ENCODE results near the gene FAM186B. TPM values are rescaled to one million over a fixed set of nuclear protein-coding genes. Genes with fewer than 3 reads are reported as not detected.

The FAM186B gene
- total and polyA plus RNA-seq, 2 of the 13 experiments (the other 11 are each of a cell fraction or from before 2014, with no cell fraction given) = 0.07 to 0.20 TPM

- no peak for FAIRE-seq
- in situ Hi-C loops (cut with HindIII; ENCODE audit: extremely low pct_ligation_motif_present, low pct_unique_long_range_greater_than_20kb) (no loop called here), intact Hi-C loops (cut with micrococcal nuclease; ENCODE audit: unreplicated experiment) (no loop called here)
- Histone ChIP-seq H4K20me1 (ENCODE audit: insufficient read depth, low read length) (no peaks in the 10 kb centered on the region), H3K27ac (ENCODE audit: extremely low read length, insufficient read depth, low read length) (no peak overlapping the region), H3K36me3 (replicated peaks in 1 of 2; ENCODE audit: control insufficient read depth in 1 of 2, insufficient read depth in 2 of 2, low read length in 2 of 2) (no peaks in the 10 kb centered on the region), H3K4me1 (ENCODE audit: insufficient read depth, low read length) (peaks cover 34% of the 10 kb centered on the region), H2AFZ (ENCODE audit: low read length) (no peak overlapping the region), H3K79me2 (ENCODE audit: insufficient read depth, low read length) (no peaks in the 10 kb centered on the region), H3K9ac (ENCODE audit: insufficient read depth, low read depth, low read length) (no peak overlapping the region), H3K27me3 (ENCODE audit: control insufficient read depth in 1 of 2, insufficient read depth in 2 of 2, low read length in 2 of 2) (no peaks in the 10 kb centered on the region), H3K4me3 (replicated peaks in 1 of 3; ENCODE audit: insufficient read depth in 1 of 3, low read depth in 2 of 3, low read length in 3 of 3) (no peak overlapping the region), H3K4me2 (ENCODE audit: low read depth, low read length) (no peak overlapping the region; the same call in 1 of the 2 replicates), H3K9me3 (ENCODE audit: low read length) (no peaks in the 10 kb centered on the region)
- 75% methylated on average over 2 of the region's 2 CpGs for WGBS (ENCODE audit: low lambda C conversion rate)
- CTCF ChIA-PET (ENCODE audit: low intra/inter-chr PET ratio, low total read pairs) = no interaction called here
- POLR2A ChIA-PET = interaction anchor here (0.9 kb wide), 1 partner anchor 22 kb away, joined by 3 read pairs; no protein-coding TSS in a partner anchor
- BruUV-seq (replicated peaks) = no TSS peak
- TF ChIP-seq ZNF746 (CRISPR knock-in tag; IDR thresholded peaks at IDR 0.05) = no peak
- TF ChIP-seq ZNF629 (CRISPR knock-in tag; conservative IDR thresholded peaks at IDR 0.05) = no peak
- no peak for TF ChIP-seq POGZ (CRISPR knock-in tag; IDR thresholded peaks at IDR 0.05)
- no peak for DNase-seq (ENCODE audit: low spot score)
- peak; percentile 68 for ATAC-seq
Measured at GRCh38 chr12:49609059-49609874, 3.8 kb upstream of the FAM186B start.

DNA sequence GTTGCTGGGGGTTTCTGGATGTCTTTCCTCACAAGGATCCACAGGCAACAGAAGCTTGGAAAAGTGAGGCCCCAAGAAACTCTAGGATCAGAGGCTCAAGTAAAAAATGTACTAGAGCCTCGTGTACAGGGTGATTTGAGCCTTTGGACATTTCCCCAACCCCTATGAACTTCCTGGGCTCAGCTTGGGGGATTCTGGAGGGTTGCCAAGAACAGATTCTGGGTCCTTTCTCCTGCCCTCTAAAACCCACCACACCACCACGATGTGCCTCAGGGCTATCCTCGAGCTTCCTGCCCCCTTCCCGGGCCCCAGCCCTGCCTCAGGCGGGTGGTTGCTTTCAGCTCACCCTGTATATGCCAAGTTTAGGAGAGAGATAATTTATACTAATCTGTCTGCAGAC is 583 bp downstream of the FAM186B start:
- Histone ChIP-seq H2AFZ (ENCODE audit: low read length) (no peak overlapping the region), H3K4me3 (replicated peaks in 1 of 3; ENCODE audit: insufficient read depth in 1 of 3, low read depth in 2 of 3, low read length in 3 of 3) (no peak overlapping the region), H3K9me3 (ENCODE audit: low read length) (no peaks in the 10 kb centered on the region), H3K36me3 (replicated peaks in 1 of 2; ENCODE audit: control insufficient read depth in 1 of 2, insufficient read depth in 2 of 2, low read length in 2 of 2) (no peaks in the 10 kb centered on the region), H3K79me2 (ENCODE audit: insufficient read depth, low read length) (no peaks in the 10 kb centered on the region), H3K9ac (ENCODE audit: insufficient read depth, low read depth, low read length) (no peak overlapping the region), H3K27me3 (ENCODE audit: control insufficient read depth in 1 of 2, insufficient read depth in 2 of 2, low read length in 2 of 2) (no peaks in the 10 kb centered on the region), H3K4me2 (ENCODE audit: low read depth, low read length) (no peak overlapping the region), H3K4me1 (ENCODE audit: insufficient read depth, low read length) (peaks cover 21% of the 10 kb centered on the region), H4K20me1 (ENCODE audit: insufficient read depth, low read length) (no peaks in the 10 kb centered on the region), H3K27ac (ENCODE audit: extremely low read length, insufficient read depth, low read length) (no peak overlapping the region)
- DNase-seq (ENCODE audit: low spot score) (no peak), FAIRE-seq (no peak), ATAC-seq (no peak)
- POLR2A ChIA-PET = interaction anchor here (0.5 kb wide), 1 partner anchor 17 kb away, joined by 3 read pairs; no protein-coding TSS in a partner anchor
- in situ Hi-C loops (cut with HindIII; ENCODE audit: extremely low pct_ligation_motif_present, low pct_unique_long_range_greater_than_20kb) (no loop called here), intact Hi-C loops (cut with micrococcal nuclease; ENCODE audit: unreplicated experiment) (no loop called here)
- no TSS peak for BruUV-seq (replicated peaks)
- CTCF ChIA-PET (ENCODE audit: low intra/inter-chr PET ratio, low total read pairs) = no interaction called here
- WGBS (ENCODE audit: low lambda C conversion rate) = 21% methylated on average over 3 of the region's 5 CpGs
- TF ChIP-seq, protein P1, sequence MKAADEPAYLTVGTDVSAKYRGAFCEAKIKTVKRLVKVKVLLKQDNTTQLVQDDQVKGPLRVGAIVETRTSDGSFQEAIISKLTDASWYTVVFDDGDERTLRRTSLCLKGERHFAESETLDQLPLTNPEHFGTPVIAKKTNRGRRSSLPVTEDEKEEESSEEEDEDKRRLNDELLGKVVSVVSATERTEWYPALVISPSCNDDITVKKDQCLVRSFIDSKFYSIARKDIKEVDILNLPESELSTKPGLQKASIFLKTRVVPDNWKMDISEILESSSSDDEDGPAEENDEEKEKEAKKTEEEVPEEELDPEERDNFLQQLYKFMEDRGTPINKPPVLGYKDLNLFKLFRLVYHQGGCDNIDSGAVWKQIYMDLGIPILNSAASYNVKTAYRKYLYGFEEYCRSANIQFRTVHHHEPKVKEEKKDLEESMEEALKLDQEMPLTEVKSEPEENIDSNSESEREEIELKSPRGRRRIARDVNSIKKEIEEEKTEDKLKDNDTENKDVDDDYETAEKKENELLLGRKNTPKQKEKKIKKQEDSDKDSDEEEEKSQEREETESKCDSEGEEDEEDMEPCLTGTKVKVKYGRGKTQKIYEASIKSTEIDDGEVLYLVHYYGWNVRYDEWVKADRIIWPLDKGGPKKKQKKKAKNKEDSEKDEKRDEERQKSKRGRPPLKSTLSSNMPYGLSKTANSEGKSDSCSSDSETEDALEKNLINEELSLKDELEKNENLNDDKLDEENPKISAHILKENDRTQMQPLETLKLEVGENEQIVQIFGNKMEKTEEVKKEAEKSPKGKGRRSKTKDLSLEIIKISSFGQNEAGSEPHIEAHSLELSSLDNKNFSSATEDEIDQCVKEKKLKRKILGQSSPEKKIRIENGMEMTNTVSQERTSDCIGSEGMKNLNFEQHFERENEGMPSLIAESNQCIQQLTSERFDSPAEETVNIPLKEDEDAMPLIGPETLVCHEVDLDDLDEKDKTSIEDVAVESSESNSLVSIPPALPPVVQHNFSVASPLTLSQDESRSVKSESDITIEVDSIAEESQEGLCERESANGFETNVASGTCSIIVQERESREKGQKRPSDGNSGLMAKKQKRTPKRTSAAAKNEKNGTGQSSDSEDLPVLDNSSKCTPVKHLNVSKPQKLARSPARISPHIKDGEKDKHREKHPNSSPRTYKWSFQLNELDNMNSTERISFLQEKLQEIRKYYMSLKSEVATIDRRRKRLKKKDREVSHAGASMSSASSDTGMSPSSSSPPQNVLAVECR (CRISPR knock-in tag; IDR thresholded peaks at IDR 0.05; ENCODE audit: borderline replicate concordance) = no peak
- TF ChIP-seq, protein P2, sequence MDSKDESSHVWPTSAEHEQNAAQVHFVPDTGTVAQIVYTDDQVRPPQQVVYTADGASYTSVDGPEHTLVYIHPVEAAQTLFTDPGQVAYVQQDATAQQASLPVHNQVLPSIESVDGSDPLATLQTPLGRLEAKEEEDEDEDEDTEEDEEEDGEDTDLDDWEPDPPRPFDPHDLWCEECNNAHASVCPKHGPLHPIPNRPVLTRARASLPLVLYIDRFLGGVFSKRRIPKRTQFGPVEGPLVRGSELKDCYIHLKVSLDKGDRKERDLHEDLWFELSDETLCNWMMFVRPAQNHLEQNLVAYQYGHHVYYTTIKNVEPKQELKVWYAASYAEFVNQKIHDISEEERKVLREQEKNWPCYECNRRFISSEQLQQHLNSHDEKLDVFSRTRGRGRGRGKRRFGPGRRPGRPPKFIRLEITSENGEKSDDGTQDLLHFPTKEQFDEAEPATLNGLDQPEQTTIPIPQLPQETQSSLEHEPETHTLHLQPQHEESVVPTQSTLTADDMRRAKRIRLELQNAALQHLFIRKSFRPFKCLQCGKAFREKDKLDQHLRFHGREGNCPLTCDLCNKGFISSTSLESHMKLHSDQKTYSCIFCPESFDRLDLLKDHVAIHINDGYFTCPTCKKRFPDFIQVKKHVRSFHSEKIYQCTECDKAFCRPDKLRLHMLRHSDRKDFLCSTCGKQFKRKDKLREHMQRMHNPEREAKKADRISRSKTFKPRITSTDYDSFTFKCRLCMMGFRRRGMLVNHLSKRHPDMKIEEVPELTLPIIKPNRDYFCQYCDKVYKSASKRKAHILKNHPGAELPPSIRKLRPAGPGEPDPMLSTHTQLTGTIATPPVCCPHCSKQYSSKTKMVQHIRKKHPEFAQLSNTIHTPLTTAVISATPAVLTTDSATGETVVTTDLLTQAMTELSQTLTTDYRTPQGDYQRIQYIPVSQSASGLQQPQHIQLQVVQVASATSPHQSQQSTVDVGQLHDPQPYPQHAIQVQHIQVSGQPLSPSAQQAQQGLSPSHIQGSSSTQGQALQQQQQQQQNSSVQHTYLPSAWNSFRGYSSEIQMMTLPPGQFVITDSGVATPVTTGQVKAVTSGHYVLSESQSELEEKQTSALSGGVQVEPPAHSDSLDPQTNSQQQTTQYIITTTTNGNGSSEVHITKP (CRISPR knock-in tag; IDR thresholded peaks at IDR 0.05; ENCODE audit: low read depth) = no peak
- no peak for TF ChIP-seq CHD2 (IDR thresholded peaks at IDR 0.05; ENCODE audit: low read depth, low read length)
